PC-9 (cell line): ENCODE data around the gene MRM3.

Experiments used
- CTCF ChIP-seq: fragments of 200-600 bp; sonication (generic); conservative IDR thresholded peaks from 2 replicates; pipeline ENCODE4 v1.6.1; 2017; ENCODE audit warnings: mixed run types, antibody characterized with exemption, mild to moderate bottlenecking, moderate library complexity
- EZH2 ChIP-seq: fragments of 200-600 bp; sonication (generic); IDR thresholded peaks from 2 replicates; pipeline ENCODE4 v1.8.0; 2017; ENCODE audit warnings: antibody characterized with exemption, low read depth

DNA sequence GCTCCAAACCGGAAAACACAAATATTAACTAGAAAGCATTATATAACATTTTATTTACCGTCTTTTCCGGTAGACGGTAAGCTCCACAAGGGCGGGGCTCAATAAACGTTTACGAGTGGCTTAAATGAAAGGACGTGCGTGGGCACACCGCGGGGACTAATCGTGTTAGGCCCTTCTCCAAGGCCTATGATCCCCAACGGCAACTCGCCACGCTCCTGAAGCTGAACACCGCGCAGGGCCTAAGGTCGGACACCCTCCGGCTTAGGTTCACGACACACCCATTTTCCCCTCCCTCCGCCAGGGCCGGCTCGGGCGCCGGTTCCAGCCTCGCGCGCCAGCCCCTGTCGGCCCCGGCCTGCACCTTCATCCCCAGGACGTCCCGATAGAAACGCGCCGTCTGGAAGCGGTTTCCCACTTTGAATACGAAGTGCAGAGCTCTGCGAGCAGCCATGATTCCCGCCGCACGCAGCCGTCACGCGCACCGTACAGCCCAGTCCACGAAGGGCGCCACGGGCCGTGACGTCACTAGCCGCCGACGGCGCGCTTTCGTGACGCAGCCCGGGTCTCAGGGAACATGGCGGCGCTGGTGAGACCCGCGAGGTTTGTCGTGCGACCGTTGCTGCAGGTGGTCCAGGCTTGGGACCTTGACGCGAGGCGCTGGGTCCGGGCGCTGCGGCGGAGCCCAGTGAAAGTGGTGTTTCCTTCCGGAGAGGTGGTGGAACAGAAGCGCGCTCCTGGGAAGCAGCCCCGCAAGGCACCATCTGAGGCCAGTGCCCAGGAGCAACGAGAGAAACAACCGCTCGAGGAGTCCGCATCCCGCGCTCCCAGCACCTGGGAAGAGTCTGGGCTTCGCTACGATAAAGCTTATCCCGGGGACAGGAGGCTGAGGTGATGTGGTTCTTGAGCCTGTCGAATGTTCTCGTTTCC lies at the start of gene MRM3, which contains the start of gene GLOD4:
- TF ChIP-seq CTCF (0 out of 2 replicates have a peak, but pooled peaks have one; percentile 16), EZH2 (no peak)
